ENCODE results near the gene MIF.
A peak's percentile ranks its signal among the peaks of the same experiment; 100 is the strongest.
"Not testable (repeated sequence)": the region's sequence is repeated elsewhere in the genome, so short reads cannot be mapped to it uniquely, and the experiment has no call there.

Gene MIF

DNA sequence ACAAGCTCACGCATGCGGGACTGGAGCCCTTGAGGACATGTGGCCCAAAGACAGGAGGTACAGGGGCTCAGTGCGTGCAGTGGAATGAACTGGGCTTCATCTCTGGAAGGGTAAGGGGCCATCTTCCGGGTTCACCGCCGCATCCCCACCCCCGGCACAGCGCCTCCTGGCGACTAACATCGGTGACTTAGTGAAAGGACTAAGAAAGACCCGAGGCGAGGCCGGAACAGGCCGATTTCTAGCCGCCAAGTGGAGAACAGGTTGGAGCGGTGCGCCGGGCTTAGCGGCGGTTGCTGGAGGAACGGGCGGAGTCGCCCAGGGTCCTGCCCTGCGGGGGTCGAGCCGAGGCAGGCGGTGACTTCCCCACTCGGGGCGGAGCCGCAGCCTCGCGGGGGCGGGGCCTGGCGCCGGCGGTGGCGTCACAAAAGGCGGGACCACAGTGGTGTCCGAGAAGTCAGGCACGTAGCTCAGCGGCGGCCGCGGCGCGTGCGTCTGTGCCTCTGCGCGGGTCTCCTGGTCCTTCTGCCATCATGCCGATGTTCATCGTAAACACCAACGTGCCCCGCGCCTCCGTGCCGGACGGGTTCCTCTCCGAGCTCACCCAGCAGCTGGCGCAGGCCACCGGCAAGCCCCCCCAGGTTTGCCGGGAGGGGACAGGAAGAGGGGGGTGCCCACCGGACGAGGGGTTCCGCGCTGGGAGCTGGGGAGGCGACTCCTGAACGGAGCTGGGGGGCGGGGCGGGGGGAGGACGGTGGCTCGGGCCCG, at the start of gene MIF:
TSS of gene MIF (plus strand) at position 439 of the 765 bp plus-strand sequence. CDS start at position 531, 92 bp downstream.
- peak; percentile 97 for DNase-seq (ENCODE audit: low read depth)

GRCh38 chr22:23844739-23845202, 49.4 kb upstream of the MIF start:
- no peak for DNase-seq (ENCODE audit: low read depth)

GRCh38 chr22:23845265-23846080, 48.7 kb upstream of the MIF start:
- no peak for DNase-seq (ENCODE audit: low read depth)

DNA sequence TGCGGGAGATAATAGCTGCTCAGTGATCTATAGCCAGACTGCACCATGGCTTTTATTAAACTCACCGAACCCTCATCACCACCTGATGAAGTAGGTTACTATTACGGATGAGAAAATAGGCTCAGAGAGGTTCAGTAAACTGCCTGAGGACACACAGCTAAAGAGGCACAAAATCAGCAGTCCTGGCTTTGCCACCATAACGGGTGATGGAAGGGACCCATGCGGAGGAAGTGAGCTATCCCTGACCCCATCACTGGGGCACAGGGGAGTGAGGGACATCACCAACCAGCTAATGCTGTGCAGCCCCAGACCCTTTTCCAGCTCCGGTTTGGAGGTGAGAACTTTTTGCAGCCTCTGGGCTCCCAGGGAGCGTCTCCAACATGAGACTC, 48.1 kb upstream of the MIF start:
- no peak for DNase-seq (ENCODE audit: low read depth)

DNA sequence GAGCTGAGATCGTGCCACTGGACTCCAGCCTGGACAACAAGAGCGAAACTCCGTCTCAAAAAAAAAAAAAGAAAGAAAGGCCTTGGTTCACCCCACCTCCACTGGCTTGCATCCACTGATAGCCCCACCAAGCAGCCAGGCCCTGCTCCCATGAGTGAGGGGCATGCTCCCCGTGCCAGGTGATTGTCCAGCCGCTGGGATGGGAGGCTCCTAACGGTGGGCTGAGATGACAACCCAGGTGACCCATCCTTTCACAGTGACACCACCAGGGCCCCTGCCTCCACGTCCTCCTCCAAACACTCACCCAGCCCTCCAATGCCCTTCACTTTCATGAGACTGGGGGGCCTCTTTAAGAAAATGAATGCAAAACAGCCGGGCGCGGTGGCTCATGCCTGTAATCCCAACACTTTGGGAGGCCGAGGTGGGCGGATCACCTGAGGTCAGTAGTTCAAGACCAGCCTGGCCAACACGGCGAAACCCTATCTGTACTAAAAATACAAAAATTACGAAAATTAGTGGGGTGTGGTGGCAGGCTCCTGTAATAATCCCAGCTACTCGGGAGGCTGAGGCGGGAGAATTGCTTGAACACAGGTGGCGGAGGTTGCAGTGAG, 46.8 kb upstream of the MIF start:
- DNase-seq (ENCODE audit: low read depth), result no peak

DNA sequence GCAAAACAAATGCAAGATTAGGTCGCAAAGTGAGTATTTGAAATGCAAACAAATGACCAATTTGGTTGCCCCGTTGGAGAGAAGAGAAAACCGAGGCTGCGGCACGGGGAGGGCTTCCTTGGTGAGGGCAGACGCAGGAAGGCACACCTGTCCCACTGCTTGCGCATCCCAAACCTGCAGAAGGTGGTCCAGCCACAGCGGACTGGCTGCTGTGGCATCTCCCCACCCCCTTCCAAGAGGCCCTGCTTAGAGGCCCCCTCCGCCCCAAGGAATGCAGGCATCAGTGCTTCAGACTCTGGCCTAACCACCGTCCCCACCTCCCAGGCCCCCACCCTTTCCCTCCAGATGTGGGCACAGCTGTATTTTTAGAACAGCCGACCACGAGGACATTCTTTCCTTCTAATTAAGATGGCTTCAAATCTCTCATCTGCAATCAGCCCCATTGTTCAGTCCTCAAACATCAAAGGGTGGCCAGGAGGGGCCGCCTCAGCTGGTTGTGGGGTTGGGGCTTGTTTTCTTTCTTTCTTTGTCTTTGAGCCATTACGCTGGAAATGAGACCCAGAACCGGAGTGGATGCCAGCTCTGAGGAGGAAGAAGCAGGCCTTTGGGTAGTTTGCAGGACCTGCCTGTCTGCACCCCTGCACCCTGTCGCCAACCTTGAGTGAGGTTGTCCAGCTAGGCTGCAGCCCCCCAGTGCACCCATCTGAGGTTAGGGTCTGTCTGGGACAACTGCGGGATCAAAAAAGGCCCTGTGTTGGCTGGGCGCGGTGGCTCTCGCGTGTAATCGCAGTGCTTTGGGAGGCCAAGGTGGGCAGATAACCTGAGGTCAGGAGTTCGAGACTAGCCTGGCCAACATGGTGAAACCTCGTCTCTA, 46.0 kb upstream of the MIF start:
- no peak for DNase-seq (ENCODE audit: low read depth)

GRCh38 chr22:23849009-23850006, 44.9 kb upstream of the MIF start:
- DNase-seq (ENCODE audit: low read depth), result peak; percentile 82

- DNase-seq (ENCODE audit: low read depth), result no peak
Observed at GRCh38 chr22:23850136-23850611, 44.0 kb upstream of the MIF start.

DNA sequence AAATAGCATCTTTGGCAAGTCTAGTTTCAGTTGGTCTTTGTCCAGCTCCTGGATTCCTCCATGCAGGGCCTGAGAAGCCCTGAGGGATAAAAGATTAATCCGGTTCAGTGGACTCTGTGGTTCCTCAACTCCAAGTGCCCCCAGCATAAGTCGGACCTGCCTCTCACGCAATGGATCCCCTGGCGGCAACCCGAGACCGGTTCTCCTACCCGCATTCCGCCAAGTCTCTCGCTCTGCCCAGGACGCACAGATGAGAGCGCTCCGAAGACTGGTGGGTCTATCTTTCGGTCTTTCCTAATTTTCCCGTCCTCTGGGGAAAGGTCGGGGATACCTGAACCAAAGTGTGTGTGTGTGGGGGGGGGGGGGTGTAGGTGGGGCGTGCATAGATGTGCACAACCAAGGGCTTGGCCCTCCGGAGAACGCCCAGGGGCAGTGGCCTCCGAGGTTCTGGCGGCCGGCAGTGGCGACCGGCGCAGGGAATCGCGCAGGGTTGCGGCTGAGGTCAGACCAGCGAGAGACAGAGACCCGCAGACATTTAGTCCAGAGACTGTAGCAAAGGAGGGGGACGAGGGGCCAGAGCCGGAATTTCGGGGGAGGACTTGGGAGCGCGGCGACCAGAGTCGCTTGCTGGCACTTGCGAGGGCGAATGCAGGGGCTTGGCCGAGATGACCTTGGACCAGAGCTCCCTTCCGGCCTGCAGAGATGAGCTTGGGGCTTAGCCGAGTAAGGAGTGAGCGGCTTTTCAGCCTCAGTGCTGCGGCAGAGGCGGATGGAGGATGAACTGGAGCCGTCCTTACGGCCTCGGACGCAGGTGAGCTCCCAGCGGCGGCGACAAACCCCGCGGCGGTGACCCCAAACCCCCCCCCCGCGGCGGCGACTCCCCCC, 37.2 kb upstream of the MIF start:
- DNase-seq (ENCODE audit: low read depth), result no peak

DNA sequence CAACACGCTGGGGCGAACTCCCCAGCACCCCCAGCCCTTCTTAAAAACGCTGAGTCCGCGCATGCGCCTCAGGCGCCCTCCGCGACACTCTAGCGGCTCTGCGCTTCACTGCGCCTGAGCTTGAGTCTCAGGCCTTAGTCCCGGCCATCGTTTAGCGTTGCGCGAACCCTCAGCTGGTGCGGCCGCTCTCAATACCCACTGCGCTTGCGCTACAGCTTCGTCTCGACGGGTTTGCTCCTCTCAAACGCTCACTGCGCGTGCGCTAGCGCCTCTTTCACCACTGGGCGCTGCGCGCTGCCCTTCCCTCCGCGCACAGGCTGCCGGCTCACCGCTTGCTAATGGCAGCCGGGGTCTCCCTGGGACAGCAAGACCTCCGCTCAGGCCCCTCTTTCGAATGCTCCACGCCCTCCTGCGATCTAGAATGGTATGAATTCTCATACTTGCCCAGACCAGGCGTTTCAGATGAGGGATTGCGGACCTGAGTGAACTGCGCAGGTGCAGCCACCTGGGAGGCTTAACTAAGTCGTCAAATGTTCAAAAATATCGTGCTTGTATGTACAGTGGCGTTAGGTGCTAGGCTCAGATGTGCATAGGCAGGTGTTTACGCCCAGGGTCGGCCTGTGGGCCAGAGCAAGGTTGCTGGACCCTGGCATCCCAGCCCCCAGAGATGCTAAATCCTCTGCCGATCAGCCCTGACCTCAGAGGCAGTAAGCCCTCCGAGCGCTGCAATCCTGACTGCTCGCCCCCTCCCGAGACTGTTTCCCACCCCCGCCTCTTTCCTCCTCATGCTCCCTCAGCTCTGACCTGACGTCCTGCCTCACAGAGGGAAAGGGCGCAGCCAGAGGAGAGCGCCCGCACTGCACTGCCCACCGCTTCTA, 36.3 kb upstream of the MIF start, which contains the start of gene SLC2A11:
TSS of gene SLC2A11 (plus strand) at position 270 of the 878 bp plus-strand sequence. CDS start at position 395, 125 bp downstream.
- DNase-seq (ENCODE audit: low read depth), result peak; percentile 90

GRCh38 chr22:23858484-23858815, 35.7 kb upstream of the MIF start:
- no peak for DNase-seq (ENCODE audit: low read depth)

GRCh38 chr22:23859201-23859600, 35.0 kb upstream of the MIF start:
- no peak for DNase-seq (ENCODE audit: low read depth)

- DNase-seq (ENCODE audit: low read depth), result not testable (repeated sequence)
Observed at GRCh38 chr22:23860187-23860586, 34.0 kb upstream of the MIF start.

DNA sequence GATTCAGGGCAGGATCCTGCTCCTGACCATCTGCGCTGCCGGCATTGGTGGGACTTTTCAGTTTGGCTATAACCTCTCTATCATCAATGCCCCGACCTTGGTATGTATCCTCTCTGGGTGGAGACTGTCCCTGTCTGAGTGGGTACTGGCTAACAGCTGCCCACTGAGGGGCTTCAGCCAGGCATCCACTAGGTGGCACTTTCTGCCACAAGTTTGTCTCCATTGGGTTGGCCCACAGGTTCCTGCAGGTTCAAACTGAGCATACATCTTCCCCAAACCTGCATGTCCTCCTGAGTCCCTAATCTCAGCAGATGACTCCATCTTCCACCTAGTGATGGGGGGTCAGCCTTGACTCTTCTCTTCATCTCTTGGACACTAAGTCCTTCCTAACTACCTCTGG, 32.1 kb upstream of the MIF start:
- no peak for DNase-seq (ENCODE audit: low read depth)

DNA sequence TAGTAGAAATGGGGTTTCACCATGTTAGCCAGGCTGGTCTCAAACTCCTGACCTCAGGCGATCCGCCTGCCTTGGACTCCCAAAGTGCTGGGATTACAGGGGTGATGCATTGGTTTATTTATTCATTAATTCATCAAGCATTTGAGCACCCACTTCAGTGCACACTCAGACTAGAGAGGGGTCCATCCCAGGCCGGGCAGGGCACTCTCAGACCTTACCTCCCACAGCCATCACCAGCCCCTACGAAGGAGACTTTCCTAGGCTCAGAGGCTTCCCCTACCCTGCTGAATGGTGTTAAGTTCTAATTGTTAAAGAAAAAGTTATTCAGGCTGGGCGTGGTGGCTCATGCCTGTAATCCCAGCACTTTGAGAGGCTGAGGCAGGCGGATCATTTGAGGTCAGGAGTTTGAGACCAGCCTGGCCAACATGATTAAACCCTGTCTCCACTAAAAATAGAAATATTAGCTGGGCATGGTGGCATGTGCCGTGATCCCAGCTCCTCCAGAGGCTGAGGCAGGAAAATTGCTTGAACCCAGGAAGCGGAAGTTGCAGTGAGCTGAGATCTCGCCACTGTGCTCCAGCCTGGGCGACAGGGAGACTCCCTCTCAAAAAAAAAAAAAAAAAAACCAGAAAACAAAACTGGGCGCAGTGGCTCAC, 29.6 kb upstream of the MIF start:
- not testable (repeated sequence) for DNase-seq (ENCODE audit: low read depth)

DNA sequence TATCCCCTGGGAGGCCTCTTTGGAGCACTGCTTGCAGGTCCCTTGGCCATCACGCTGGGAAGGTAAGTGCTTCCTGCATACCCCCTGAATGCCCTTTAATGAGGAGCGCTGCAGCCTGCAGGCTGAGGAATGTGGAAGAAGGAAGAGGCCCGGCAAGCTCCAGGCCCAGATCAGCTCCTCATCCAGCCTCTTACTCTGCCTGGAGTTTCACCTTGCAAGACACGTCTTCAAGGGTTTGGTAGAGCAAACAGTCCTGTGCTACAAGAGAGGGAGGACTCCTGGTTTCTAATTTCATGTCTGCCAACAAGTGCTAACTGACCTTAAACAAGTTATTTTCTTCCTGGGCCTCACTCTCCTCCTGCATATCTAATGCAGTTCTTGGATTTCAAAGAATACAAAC, 25.6 kb upstream of the MIF start:
- no peak for DNase-seq (ENCODE audit: low read depth)

GRCh38 chr22:23874871-23875270, 19.3 kb upstream of the MIF start:
- no peak for DNase-seq (ENCODE audit: low read depth)

DNA sequence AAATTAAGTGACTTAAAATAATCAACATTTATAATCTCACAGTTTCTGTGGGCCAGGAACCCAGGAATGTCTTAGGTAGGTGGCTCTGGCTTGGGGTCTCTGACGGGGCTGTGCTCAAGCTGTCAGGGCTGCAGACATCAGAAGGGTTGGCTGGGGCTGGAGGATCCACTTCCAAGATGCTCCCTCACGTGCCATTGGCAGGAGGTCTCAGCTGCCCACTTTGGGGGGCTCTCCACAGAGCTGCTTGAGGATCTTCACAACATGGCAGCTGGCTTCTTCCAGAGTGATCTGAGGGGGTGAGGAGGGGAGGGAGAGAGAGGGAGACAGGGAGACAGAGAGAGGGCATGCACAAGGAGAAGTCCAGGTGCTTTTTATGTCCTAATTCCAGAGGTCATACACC, 18.4 kb upstream of the MIF start:
- DNase-seq (ENCODE audit: low read depth), result no peak
